Measurements from ENCODE around the gene ZFHX3.

GRCh38 chr16:72924927-72925630 lies 122.8 kb downstream of the ZFHX3 start:
- TF ChIP-seq CTCF (IDR thresholded peaks at IDR 0.05) (no peak), POLR2A (IDR thresholded peaks at IDR 0.05) (no peak)

Measured in right lobe of liver (tissue), 4 donors.